H1 (cell line): Measurements from ENCODE around the gene PRG2. TPM values are rescaled to one million over a fixed set of nuclear protein-coding genes. Genes with fewer than 3 reads are reported as not detected.

Experiments
- CTCF ChIA-PET: fragments of 300-600 bp; sonication (Branson Sonifier 250); formaldehyde crosslinking; loops from one replicate; lab custom pipeline; 2021; ENCODE audit not compliant: partially characterized antibody; lab: Charles Lee
- POLR2A ChIA-PET: fragments of 300-600 bp; sonication (Branson Sonifier 250); formaldehyde crosslinking; loops from one replicate; lab custom pipeline; 2021; ENCODE audit warnings: inconsistent platforms; ENCODE audit not compliant: partially characterized antibody; lab: Charles Lee
- DNase-seq, 2 experiments: peaks; one replicate each; pipeline versions ENCODE4 v3.0.0 to v3.0.0-alpha.2; 2010 to 2022; ENCODE audit warnings: low spot score in 2 of 2, low read depth in 1 of 2, mixed read lengths in 1 of 2
- FAIRE-seq: peaks from 2 replicates; lab custom pipeline; 2011; peaks lifted over from hg19 to GRCh38; lab: Jason Lieb, UNC
- H2AFZ ChIP-seq: 2 replicates; pipeline ENCODE4 v1.8.1; 2012; ENCODE audit warnings: low read length, inconsistent platforms
- H2AK5ac ChIP-seq: 2 replicates; pipeline ENCODE4 v1.6.1; 2013; ENCODE audit warnings: low read depth, low read length
- H2BK120ac ChIP-seq: replicated peaks from 2 replicates; pipeline ENCODE3; 2013; ENCODE audit warnings: low read depth, low read length, inconsistent platforms
- H2BK12ac ChIP-seq: 2 replicates; pipeline ENCODE4 v1.6.1; 2013; ENCODE audit warnings: low read depth, low read length
- H2BK15ac ChIP-seq: 2 replicates; pipeline ENCODE4 v1.6.1; 2013; ENCODE audit warnings: low read length
- H2BK20ac ChIP-seq: 2 replicates; pipeline ENCODE4 v1.6.1; 2013; ENCODE audit warnings: low read length
- H2BK5ac ChIP-seq: 2 replicates; pipeline ENCODE4 v1.6.1; 2013; ENCODE audit warnings: low read depth, low read length
- H3K14ac ChIP-seq: 2 replicates; pipeline ENCODE4 v1.6.1; 2013; ENCODE audit warnings: inconsistent platforms; ENCODE audit not compliant: insufficient read length
- H3K18ac ChIP-seq: 2 replicates; pipeline ENCODE4 v1.6.1; 2013; ENCODE audit warnings: low read length; ENCODE audit errors: extremely low read depth
- H3K23ac ChIP-seq: 2 replicates; pipeline ENCODE4 v1.6.1; 2013; ENCODE audit warnings: inconsistent platforms; ENCODE audit not compliant: insufficient read length
- H3K23me2 ChIP-seq: 2 replicates; pipeline ENCODE4 v1.6.1; 2013; ENCODE audit warnings: low read depth, low read length
- H3K27ac ChIP-seq: 2 replicates; pipeline ENCODE4 v1.6.1; 2011; ENCODE audit warnings: low read depth, low read length, inconsistent platforms
- H3K27me3 ChIP-seq, 4 experiments: replicated peaks in 1 of 4; 1 replicate in 1 of 4; 2 replicates in 3 of 4; pipeline versions ENCODE4 v1.6.1 to v1.8.1; 2011 to 2013; ENCODE audit warnings: low read length in 3 of 4, mild to moderate bottlenecking in 3 of 4, inconsistent platforms in 2 of 4, mixed read lengths in 2 of 4, moderate library complexity in 1 of 4; ENCODE audit not compliant: control insufficient read depth in 3 of 4, insufficient read depth in 3 of 4; ENCODE audit errors: extremely low read depth in 1 of 4
- H3K36me3 ChIP-seq, 4 experiments: 2 replicates each; pipeline versions ENCODE4 v1.6.1 to v1.8.1; 2011 to 2013; ENCODE audit warnings: mild to moderate bottlenecking in 4 of 4, low read length in 3 of 4, moderate library complexity in 2 of 4, control low read depth in 1 of 4, inconsistent platforms in 1 of 4; ENCODE audit not compliant: insufficient read depth in 4 of 4, control insufficient read depth in 2 of 4
- H3K4ac ChIP-seq: replicated peaks from 2 replicates; pipeline ENCODE3; 2013; ENCODE audit warnings: low read length, low read depth, mixed read lengths, inconsistent platforms; ENCODE audit not compliant: insufficient read length
- H3K4me1 ChIP-seq, 4 experiments: replicated peaks in 1 of 4; 1 replicate in 1 of 4; 2 replicates in 3 of 4; pipeline versions ENCODE4 v1.6.1 to v1.8.1; 2011 to 2013; ENCODE audit warnings: low read length in 3 of 4, inconsistent platforms in 2 of 4, mixed read lengths in 1 of 4; ENCODE audit not compliant: insufficient read depth in 4 of 4, control insufficient read depth in 3 of 4
- H3K4me2 ChIP-seq, 2 experiments: 2 replicates each; pipeline versions ENCODE4 v1.6.1 to v1.8.1; 2011 to 2013; ENCODE audit warnings: low read depth in 2 of 2, low read length in 2 of 2, control low read depth in 1 of 2, inconsistent platforms in 1 of 2, mild to moderate bottlenecking in 1 of 2; ENCODE audit not compliant: insufficient read depth in 1 of 2
- H3K4me3 ChIP-seq, 4 experiments: fragments of 200-600, 300-600 bp in 1 of 4; sonication (generic), shearing (Covaris generic), sonication (Bioruptor Twin) in 1 of 4; 2 replicates each; pipeline versions ENCODE4 v1.5.1 to v1.8.1; 2011 to 2016; ENCODE audit warnings: low read length in 4 of 4, low read depth in 3 of 4, control low read depth in 2 of 4, inconsistent platforms in 2 of 4, mild to moderate bottlenecking in 2 of 4, mixed read lengths in 1 of 4, moderate library complexity in 1 of 4; ENCODE audit not compliant: insufficient read depth in 2 of 4; ENCODE audit errors: extremely low read depth in 1 of 4
- H3K56ac ChIP-seq: replicated peaks from 2 replicates; pipeline ENCODE3; 2013; ENCODE audit warnings: low read depth, mild to moderate bottlenecking, mixed read lengths, low read length, inconsistent platforms; ENCODE audit not compliant: insufficient read length
- H3K79me1 ChIP-seq: 2 replicates; pipeline ENCODE4 v1.6.1; 2013; ENCODE audit warnings: low read depth, low read length, control low read depth
- H3K79me2 ChIP-seq, 2 experiments: 2 replicates each; pipeline versions ENCODE4 v1.6.1 to v1.8.1; 2012 to 2013; ENCODE audit warnings: low read length in 2 of 2, mild to moderate bottlenecking in 2 of 2, inconsistent platforms in 1 of 2; ENCODE audit not compliant: insufficient read depth in 2 of 2, control insufficient read depth in 1 of 2
- H3K9ac ChIP-seq, 4 experiments: replicated peaks in 1 of 4; 1 replicate in 1 of 4; 2 replicates in 3 of 4; pipeline versions ENCODE4 v1.6.1 to v1.8.1; 2011 to 2013; ENCODE audit warnings: low read depth in 3 of 4, low read length in 3 of 4, control low read depth in 2 of 4, mild to moderate bottlenecking in 2 of 4, moderate library complexity in 2 of 4, inconsistent platforms in 1 of 4; ENCODE audit errors: extremely low read depth in 1 of 4
- H3K9me3 ChIP-seq, 2 experiments: 2 replicates each; pipeline versions ENCODE4 v1.6.1 to v1.8.1; 2012 to 2013; ENCODE audit warnings: mild to moderate bottlenecking in 2 of 2, moderate library complexity in 2 of 2, control low read depth in 1 of 2, inconsistent platforms in 1 of 2, low read depth in 1 of 2, low read length in 1 of 2, mixed read lengths in 1 of 2; ENCODE audit not compliant: insufficient read depth in 2 of 2
- H4K20me1 ChIP-seq, 2 experiments: replicated peaks in 1 of 2; 2 replicates each; pipeline versions ENCODE3 to v1.8.1; 2011 to 2013; ENCODE audit warnings: inconsistent platforms in 2 of 2, low read length in 2 of 2, mild to moderate bottlenecking in 1 of 2; ENCODE audit not compliant: insufficient read depth in 2 of 2, control insufficient read depth in 1 of 2
- H4K5ac ChIP-seq: 2 replicates; pipeline ENCODE4 v1.6.1; 2013; ENCODE audit warnings: low read length, low read depth, mixed read lengths, inconsistent platforms; ENCODE audit not compliant: insufficient read length
- H4K8ac ChIP-seq: 2 replicates; pipeline ENCODE4 v1.8.0; 2013; ENCODE audit warnings: mild to moderate bottlenecking, moderate library complexity, low read length, inconsistent platforms; ENCODE audit not compliant: insufficient read depth; ENCODE audit errors: extremely low read depth
- H4K91ac ChIP-seq: replicated peaks from 2 replicates; pipeline ENCODE3; 2013; ENCODE audit warnings: low read length, mixed read lengths, inconsistent platforms; ENCODE audit not compliant: insufficient read length
- ASH2L ChIP-seq: fragments of 200-600, 300-600 bp; sonication (generic); IDR thresholded peaks from one replicate; pipeline ENCODE4 v1.7.1; 2017; ENCODE audit warnings: low read length
- BACH1 ChIP-seq: IDR thresholded peaks from 2 replicates; pipeline ENCODE4 v1.6.1; 2012; ENCODE audit warnings: low read length, improper control_type of control experiment
- POU5F1 ChIP-seq: IDR thresholded peaks from 2 replicates; pipeline ENCODE4 v1.6.1; 2011; ENCODE audit warnings: low read depth, mild to moderate bottlenecking, low read length, moderate library complexity
- RFX5 ChIP-seq: IDR thresholded peaks from 2 replicates; pipeline ENCODE4 v1.6.1; 2011; ENCODE audit warnings: low read depth, low read length, improper control_type of control experiment, borderline replicate concordance
- SAP30 ChIP-seq: fragments of 300-600 bp; sonication (generic); IDR thresholded peaks from 2 replicates; pipeline ENCODE4 v1.7.1; 2012; ENCODE audit warnings: low read length, moderate library complexity, mild to moderate bottlenecking, inconsistent platforms; ENCODE audit not compliant: insufficient read depth, insufficient replicate concordance
- TAF7 ChIP-seq: optimal IDR thresholded peaks from 2 replicates; pipeline ENCODE3; 2011; ENCODE audit warnings: low read depth, mild to moderate bottlenecking, inconsistent platforms, low read length, moderate library complexity, borderline replicate concordance
- WGBS, 2 experiments: shearing (Covaris generic) in 1 of 2; methylation state at CpG; one replicate each; pipeline versions ENCODE4 v1.1.6 to v1.1.7; 2013 to 2015; ENCODE audit warnings: low lambda C conversion rate in 2 of 2, mixed read lengths in 2 of 2, inconsistent platforms in 1 of 2, low coverage in 1 of 2, missing lambda C conversion rate in 1 of 2; ENCODE audit not compliant: insufficient replicate concordance in 2 of 2, insufficient coverage in 1 of 2, insufficient read length in 1 of 2; ENCODE audit errors: extremely low coverage in 1 of 2, missing lambda C conversion rate in 1 of 2; 5-methylcytosine and 5-hydroxymethylcytosine counted together
- polyA plus RNA-seq, 7 experiments: library from polyadenylated mRNA; depleted of rRNA in 3 of 7; stranded (reverse) in 5 of 7; unstranded in 2 of 7; fragments of >200 nt in 5 of 7; fragments of 200-250 nt in 2 of 7; gene quantifications; 1 replicate in 5 of 7; 2 replicates in 1 of 7; 4 replicates in 1 of 7; pipeline versions ENCODE4 v1.2.1 to v1.2.3, GENCODE V29; 2011 to 2013; ENCODE audit warnings: missing spikeins in 2 of 7, mixed read lengths in 2 of 7
- total RNA-seq: library from RNA; stranded (reverse); fragmentation: NEBNext Ultra II Directional; extraction: Animal tissue kit (Norgen Biotek cat#: 25700); gene quantifications from 2 replicates; pipeline ENCODE4 v1.2.1, GENCODE V29; 2021

PRG2 gene
- total and polyA plus RNA-seq, 2 of the 8 experiments (the other 6 are each of a cell fraction or from before 2014, with no cell fraction given), result 0.32 TPM; not detected in 1

- CTCF ChIA-PET, result interaction anchor here (0.6 to 6.3 kb wide), 5 partner anchors 64 to 231 kb away, joined by 3 to 49 read pairs (median 4); partner anchors contain the start of gene RTN4RL2
- H3K23ac ChIP-seq, result no peak overlapping the region
These were observed 49.1 kb downstream of the PRG2 start for GRCh38 chr11:57341250-57341808.

More at GRCh38 chr11:57341250-57341808, 49.1 kb downstream of the PRG2 start:
- no peak overlapping the region; the same call in 1 of the 2 replicates for H2BK20ac ChIP-seq
- H4K20me1 ChIP-seq, result no peaks in the 10 kb centered on the region
- H3K9me3 ChIP-seq, result no peaks in the 10 kb centered on the region
- H3K27me3 ChIP-seq, result peaks cover 0 to 9% (median 4%) of the 10 kb centered on the region in 4 experiments; a peak in 4 of 7 replicates
- H4K5ac ChIP-seq, result no peak overlapping the region
- FAIRE-seq (no peak), DNase-seq (no peak)
- WGBS, 2 experiments, result 92% methylated on average over 6 of the region's 6 CpGs; no CpG with 5 or more reads in 1 of the 2 experiments
- H2AK5ac ChIP-seq, result no peak overlapping the region
- no peak overlapping the region for H4K8ac ChIP-seq
- H3K56ac ChIP-seq, result no peak overlapping the region
- no peak overlapping the region for H3K27ac ChIP-seq
- no peak overlapping the region for H3K9ac ChIP-seq
- H2BK15ac ChIP-seq, result no peak overlapping the region
- no peaks in the 10 kb centered on the region for H3K79me2 ChIP-seq
- H4K91ac ChIP-seq, result no peak overlapping the region
- no peak overlapping the region for H3K4ac ChIP-seq
- H3K18ac ChIP-seq, result no peak overlapping the region
- H2BK5ac ChIP-seq, result no peak overlapping the region
- H3K36me3 ChIP-seq, result no peaks in the 10 kb centered on the region
- H2BK12ac ChIP-seq, result no peak overlapping the region
- no peak overlapping the region for H2BK120ac ChIP-seq
- POLR2A ChIA-PET, result interaction anchor here (0.7 to 45.7 kb wide), 3 partner anchors 34 to 312 kb away, joined by 4 to 1279 read pairs (median 5); partner anchors contain the start of gene TNKS1BP1
- H3K4me1 ChIP-seq, result peaks cover 5 to 14% (median 7%) of the 10 kb centered on the region in 4 experiments; a peak in 6 of 7 replicates
- no peaks in the 10 kb centered on the region for H3K23me2 ChIP-seq
- no peaks in the 10 kb centered on the region for H3K79me1 ChIP-seq
- H3K4me3 ChIP-seq, result no peak overlapping the region
- no peak overlapping the region; a peak in 1 of 4 replicates for H3K4me2 ChIP-seq
- H2AFZ ChIP-seq, result no peak overlapping the region
- no peak overlapping the region for H3K14ac ChIP-seq
- no peak for TF ChIP-seq RFX5
- TF ChIP-seq SAP30, result no peak
- no peak for TF ChIP-seq ASH2L
- TF ChIP-seq POU5F1, result no peak
- TF ChIP-seq TAF7, result no peak
- TF ChIP-seq BACH1, result no peak
